HepG2 (cell line): ENCODE measurements around the gene EXOSC9. TPM values are rescaled to one million over a fixed set of nuclear protein-coding genes. Genes with fewer than 3 reads are reported as not detected.

Experiments
- ATAC-seq: fragments of 200-7000 bp; cut with Tn5 transposase; 3 replicates; pipeline ENCODE4 v1.9.1; 2020; ENCODE audit warnings: mild to moderate bottlenecking, moderate library complexity
- BruUV-seq: library from RNA; stranded (reverse); fragments of 400-500 nt; replicated peaks from 2 replicates; lab custom pipeline; 2021; lab: Mats Ljungman, UMichigan
- CTCF ChIA-PET: fragments of 300-600 bp; formaldehyde crosslinking; extraction: SDS; loops from one replicate; lab custom pipeline; 2021; ENCODE audit warnings: low total read pairs, inconsistent platforms, low intra/inter-chr PET ratio; lab: Yijun Ruan, JAX
- POLR2A ChIA-PET: fragments of 350-600 bp; sonication (Branson Sonifier 250); formaldehyde crosslinking; loops from one replicate; lab custom pipeline; 2020; ENCODE audit warnings: antibody characterized with exemption, inconsistent platforms; lab: Yijun Ruan, JAX
- DNase-seq: peaks from one replicate; pipeline ENCODE4 v3.0.0-alpha.2; 2015; ENCODE audit warnings: low spot score
- FAIRE-seq: peaks from 3 replicates; lab custom pipeline; 2011; peaks lifted over from hg19 to GRCh38; lab: Jason Lieb, UNC
- H2AFZ ChIP-seq: one replicate; pipeline ENCODE4 v1.6.1; 2011; ENCODE audit warnings: low read length, inconsistent platforms
- H3K27ac ChIP-seq: fragments of 300-600 bp; 3 replicates; pipeline ENCODE4 v1.8.0; 2011; ENCODE audit warnings: mixed run types, mild to moderate bottlenecking, mixed read lengths, low read length, inconsistent platforms; ENCODE audit not compliant: insufficient read depth; ENCODE audit errors: extremely low read length
- H3K27me3 ChIP-seq, 2 experiments: fragments of 200-600 bp in 1 of 2; 2 replicates in 1 of 2; 3 replicates in 1 of 2; pipeline versions ENCODE4 v1.6.0 to v1.8.0; 2011; ENCODE audit warnings: low read length in 2 of 2, mild to moderate bottlenecking in 2 of 2, moderate library complexity in 2 of 2, inconsistent platforms in 1 of 2; ENCODE audit not compliant: insufficient read depth in 2 of 2, control insufficient read depth in 1 of 2
- H3K36me3 ChIP-seq, 2 experiments: fragments of 200-600 bp in 1 of 2; replicated peaks in 1 of 2; 2 replicates in 1 of 2; 3 replicates in 1 of 2; pipeline versions ENCODE4 v1.5.1 to v1.8.0; 2011; ENCODE audit warnings: low read length in 2 of 2, inconsistent platforms in 1 of 2; ENCODE audit not compliant: insufficient read depth in 2 of 2, control insufficient read depth in 1 of 2
- H3K4me1 ChIP-seq: 2 replicates; pipeline ENCODE4 v1.5.1; 2012; ENCODE audit warnings: low read length, inconsistent platforms; ENCODE audit not compliant: insufficient read depth
- H3K4me2 ChIP-seq: 2 replicates; pipeline ENCODE4 v1.6.0; 2011; ENCODE audit warnings: low read depth, low read length, inconsistent platforms
- H3K4me3 ChIP-seq, 3 experiments: fragments of 200-600 bp in 1 of 3; sonication (generic), shearing (Covaris generic) in 1 of 3; replicated peaks in 1 of 3; 2 replicates each; pipeline ENCODE4 v1.5.1; 2011 to 2016; ENCODE audit warnings: low read length in 3 of 3, inconsistent platforms in 2 of 3, low read depth in 2 of 3, mild to moderate bottlenecking in 2 of 3, control low read depth in 1 of 3, mixed read lengths in 1 of 3; ENCODE audit not compliant: insufficient read depth in 1 of 3
- H3K79me2 ChIP-seq: one replicate; pipeline ENCODE4 v1.6.1; 2011; ENCODE audit warnings: low read length, inconsistent platforms; ENCODE audit not compliant: insufficient read depth
- H3K9ac ChIP-seq: 2 replicates; pipeline ENCODE4 v1.6.0; 2011; ENCODE audit warnings: mild to moderate bottlenecking, low read depth, low read length, inconsistent platforms; ENCODE audit not compliant: insufficient read depth
- H3K9me3 ChIP-seq: 2 replicates; pipeline ENCODE4 v1.5.1; 2012; ENCODE audit warnings: mild to moderate bottlenecking, low read length
- H4K20me1 ChIP-seq: 2 replicates; pipeline ENCODE4 v1.6.0; 2011; ENCODE audit warnings: inconsistent platforms, mild to moderate bottlenecking, low read length, moderate library complexity; ENCODE audit not compliant: insufficient read depth
- ARID5B ChIP-seq: IDR thresholded peaks from 2 replicates; pipeline ENCODE4 v1.4.0; 2020; ENCODE audit warnings: mild to moderate bottlenecking, missing genetic modification reagents
- ASH2L ChIP-seq: fragments of 300-600, 200-600 bp; sonication (generic); IDR thresholded peaks from 2 replicates; pipeline ENCODE4 v1.7.0; 2017; ENCODE audit warnings: low read depth, mild to moderate bottlenecking, moderate library complexity, mixed read lengths, low read length; ENCODE audit not compliant: insufficient read length
- EHMT2 ChIP-seq: fragments of 200-600 bp; sonication (generic); IDR thresholded peaks from 2 replicates; pipeline ENCODE4 v1.7.0; 2017; ENCODE audit warnings: antibody characterized with exemption, low read depth, low read length, borderline replicate concordance
- FLYWCH1 ChIP-seq: sonication (generic); formaldehyde crosslinking; IDR thresholded peaks from 2 replicates; pipeline ENCODE4 v1.8.1; 2023; ENCODE audit warnings: mild to moderate bottlenecking, missing genetic modification reagents
- FOXA3 ChIP-seq: IDR thresholded peaks from 2 replicates; pipeline ENCODE4 v1.6.1; 2016; ENCODE audit warnings: missing genetic modification reagents, missing compliant biosample characterization
- HNF4A ChIP-seq: sonication (generic); formaldehyde crosslinking; IDR thresholded peaks from 2 replicates; pipeline ENCODE4 v1.4.0; 2020; ENCODE audit warnings: missing genetic modification reagents
- SRF ChIP-seq: IDR thresholded peaks from 2 replicates; pipeline ENCODE4 v1.6.1; 2011; ENCODE audit warnings: mild to moderate bottlenecking, low read depth, low read length, moderate library complexity
- ZNF264 ChIP-seq: sonication (generic); formaldehyde crosslinking; IDR thresholded peaks from 2 replicates; pipeline ENCODE4 v1.4.0; 2020; ENCODE audit warnings: missing genetic modification reagents
- ZNF331 ChIP-seq: sonication (generic); formaldehyde crosslinking; IDR thresholded peaks from 2 replicates; pipeline ENCODE4 v1.4.0; 2020; ENCODE audit warnings: missing genetic modification reagents
- ZNF674 ChIP-seq: sonication (generic); formaldehyde crosslinking; IDR thresholded peaks from 2 replicates; pipeline ENCODE4 v1.5.0; 2020; ENCODE audit warnings: low read depth, mild to moderate bottlenecking, missing genetic modification reagents
- WGBS: methylation state at CpG from one replicate; pipeline ENCODE4 v1.1.6; 2017; ENCODE audit warnings: low lambda C conversion rate; 5-methylcytosine and 5-hydroxymethylcytosine counted together
- in situ Hi-C: cut with HindIII; loops from 2 replicates; pipeline ENCODE4 v1.10.0; 2017; ENCODE audit warnings: low pct_unique_long_range_greater_than_20kb; ENCODE audit not compliant: extremely low pct_ligation_motif_present
- intact Hi-C: fragments of 100-400 bp; cut with micrococcal nuclease; formaldehyde crosslinking; loops from one replicate; pipeline ENCODE4 v1.10.0; 2022; ENCODE audit not compliant: unreplicated experiment
- polyA plus RNA-seq, 8 experiments: library from polyadenylated mRNA; depleted of rRNA in 3 of 8; stranded (reverse) in 7 of 8; unstranded in 1 of 8; fragments of >200 nt; fragmentation: Illumina TruSeq in 4 of 8; extraction: Trizol in 4 of 8; gene quantifications; 2 replicates each; pipeline versions ENCODE4 v1.2.1 to v1.2.3, GENCODE V29; 2011 to 2016; ENCODE audit warnings: low read depth in 4 of 8, missing spikeins in 1 of 8, mixed read lengths in 1 of 8; ENCODE audit not compliant: insufficient read depth in 1 of 8
- total RNA-seq, 5 experiments: library from RNA; depleted of rRNA; stranded (reverse); fragments of >200 nt; fragmentation: Illumina TruSeq; extraction: Trizol; gene quantifications; 2 replicates each; pipeline ENCODE4 v1.2.3, GENCODE V29; 2016; ENCODE audit warnings: low read depth in 1 of 5
- TF ChIP-seq, protein P1 (sequence below): sonication (generic); formaldehyde crosslinking; IDR thresholded peaks from 2 replicates; pipeline ENCODE4 v1.4.0; 2020; ENCODE audit warnings: missing genetic modification reagents, borderline replicate concordance

Gene EXOSC9
- total and polyA plus RNA-seq, 2 of the 13 experiments (the other 11 are each of a cell fraction or from before 2014, with no cell fraction given): 26.0 to 48.0 TPM

DNA sequence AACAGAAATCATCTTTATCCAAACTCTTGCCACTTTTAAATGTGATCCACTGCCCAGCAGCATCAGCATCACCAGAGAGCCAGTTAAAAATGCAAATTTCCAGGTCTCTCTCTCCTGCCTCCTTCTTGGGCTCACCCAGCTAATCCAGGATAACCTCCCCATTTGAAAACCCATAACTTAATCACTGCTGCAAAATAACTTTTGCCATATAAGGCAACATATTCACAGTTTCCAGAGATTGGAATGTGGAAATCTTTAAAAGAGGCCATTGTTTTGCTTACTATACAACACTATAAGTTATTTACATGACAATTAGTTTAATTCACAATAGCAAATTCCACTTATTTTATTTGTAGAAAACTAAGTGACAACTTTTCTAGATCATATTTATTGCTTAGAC, 4.8 kb upstream of the EXOSC9 start:
- in situ Hi-C loops: no loop called here
- peaks cover 1% of the 10 kb centered on the region for H3K79me2 ChIP-seq
- no TSS peak for BruUV-seq
- H4K20me1 ChIP-seq: no peaks in the 10 kb centered on the region
- no peaks in the 10 kb centered on the region for H3K36me3 ChIP-seq
- peaks cover 61% of the 10 kb centered on the region for H3K4me1 ChIP-seq
- POLR2A ChIA-PET: no interaction called here
- no peak overlapping the region for H3K4me2 ChIP-seq
- H3K27ac ChIP-seq: no peak overlapping the region
- H3K9ac ChIP-seq: no peak overlapping the region
- intact Hi-C loops: no loop called here
- ATAC-seq: no peak
- DNase-seq: no peak
- no peak overlapping the region for H2AFZ ChIP-seq
- no peaks in the 10 kb centered on the region for H3K9me3 ChIP-seq
- FAIRE-seq: no peak
- no peak overlapping the region for H3K4me3 ChIP-seq
- no peaks in the 10 kb centered on the region; a peak in 1 of 5 replicates for H3K27me3 ChIP-seq
- TF ChIP-seq SRF (peak; percentile 60; the same call in 1 of the 2 replicates), FLYWCH1 (CRISPR knock-in tag) (no peak)
- CTCF ChIA-PET: no interaction called here

DNA sequence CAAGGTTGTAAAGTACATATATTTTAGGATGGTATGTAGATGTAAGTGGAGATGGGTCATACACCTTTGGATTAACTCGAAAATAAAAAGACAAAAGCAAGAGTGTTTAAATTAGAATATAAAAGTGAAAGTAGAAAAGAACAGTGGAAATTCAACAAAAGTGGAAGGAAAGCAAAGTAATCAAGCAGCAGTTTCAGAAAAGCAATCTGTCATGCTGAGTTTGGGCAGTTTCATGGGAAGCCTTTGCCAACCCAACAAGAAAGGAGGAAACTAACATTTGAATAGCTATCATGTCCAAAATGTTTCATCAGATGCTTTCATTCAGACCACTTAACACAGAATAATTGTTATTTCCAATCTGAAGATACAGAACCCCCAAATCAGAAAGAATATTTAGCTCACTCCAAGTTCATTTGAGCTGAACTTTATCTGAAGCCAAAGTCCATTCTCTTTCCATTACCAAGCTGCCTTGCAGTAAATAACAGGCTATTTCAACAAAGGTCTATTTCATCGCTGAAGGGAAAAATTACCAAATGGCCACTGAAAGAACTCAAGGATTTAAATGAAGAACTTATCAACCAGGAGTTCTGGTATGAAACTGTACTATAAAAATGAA, 1.8 kb upstream of the EXOSC9 start:
- intact Hi-C loops (no loop called here), in situ Hi-C loops (no loop called here)
- 46% methylated on average over 2 of the region's 2 CpGs for WGBS
- DNase-seq (peak; percentile 74), FAIRE-seq (no peak), ATAC-seq (0 out of 3 replicates have a peak, but pooled peaks have one; percentile 5)
- H3K4me3 ChIP-seq: peak overlapping the region in 1 of 3 experiments; percentile 86; a peak in 1 of 6 replicates
- no peaks in the 10 kb centered on the region for H3K9me3 ChIP-seq
- peak overlapping the region; percentile 93 for H3K27ac ChIP-seq
- BruUV-seq: no TSS peak
- no peaks in the 10 kb centered on the region for H4K20me1 ChIP-seq
- peaks cover 1 to 2% of the 10 kb centered on the region in 2 experiments; a peak in 4 of 5 replicates for H3K36me3 ChIP-seq
- peak overlapping the region; percentile 97 for H3K4me2 ChIP-seq
- H2AFZ ChIP-seq: peak overlapping the region; percentile 77
- peak overlapping the region; percentile 52 for H3K9ac ChIP-seq
- CTCF ChIA-PET: no interaction called here
- H3K27me3 ChIP-seq: no peaks in the 10 kb centered on the region; a peak in 1 of 5 replicates
- H3K4me1 ChIP-seq: peaks cover 65% of the 10 kb centered on the region
- POLR2A ChIA-PET: interaction anchor here (0.9 to 2.6 kb wide), 3 partner anchors 11 to 103 kb away, joined by 3 to 12 read pairs (median 3); partner anchors contain the start of genes ANXA5 and BBS7
- H3K79me2 ChIP-seq: peaks cover 19% of the 10 kb centered on the region
- no peak for TF ChIP-seq ZNF674 (CRISPR knock-in tag)
- TF ChIP-seq ZNF264 (CRISPR knock-in tag): 0 out of 2 replicates have a peak, but pooled peaks have one; percentile 49
- peak; percentile 78 for TF ChIP-seq ASH2L
- TF ChIP-seq, protein P1, sequence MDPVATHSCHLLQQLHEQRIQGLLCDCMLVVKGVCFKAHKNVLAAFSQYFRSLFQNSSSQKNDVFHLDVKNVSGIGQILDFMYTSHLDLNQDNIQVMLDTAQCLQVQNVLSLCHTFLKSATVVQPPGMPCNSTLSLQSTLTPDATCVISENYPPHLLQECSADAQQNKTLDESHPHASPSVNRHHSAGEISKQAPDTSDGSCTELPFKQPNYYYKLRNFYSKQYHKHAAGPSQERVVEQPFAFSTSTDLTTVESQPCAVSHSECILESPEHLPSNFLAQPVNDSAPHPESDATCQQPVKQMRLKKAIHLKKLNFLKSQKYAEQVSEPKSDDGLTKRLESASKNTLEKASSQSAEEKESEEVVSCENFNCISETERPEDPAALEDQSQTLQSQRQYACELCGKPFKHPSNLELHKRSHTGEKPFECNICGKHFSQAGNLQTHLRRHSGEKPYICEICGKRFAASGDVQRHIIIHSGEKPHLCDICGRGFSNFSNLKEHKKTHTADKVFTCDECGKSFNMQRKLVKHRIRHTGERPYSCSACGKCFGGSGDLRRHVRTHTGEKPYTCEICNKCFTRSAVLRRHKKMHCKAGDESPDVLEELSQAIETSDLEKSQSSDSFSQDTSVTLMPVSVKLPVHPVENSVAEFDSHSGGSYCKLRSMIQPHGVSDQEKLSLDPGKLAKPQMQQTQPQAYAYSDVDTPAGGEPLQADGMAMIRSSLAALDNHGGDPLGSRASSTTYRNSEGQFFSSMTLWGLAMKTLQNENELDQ (CRISPR knock-in tag): no peak
- TF ChIP-seq ZNF331 (CRISPR knock-in tag): 0 out of 2 replicates have a peak, but pooled peaks have one; percentile 16
- peak; percentile 90 for TF ChIP-seq HNF4A (CRISPR knock-in tag)
- 0 out of 2 replicates have a peak, but pooled peaks have one; percentile 49 for TF ChIP-seq FOXA3 (CRISPR knock-in tag)
- peak; percentile 82 for TF ChIP-seq EHMT2
- TF ChIP-seq ARID5B: peak; percentile 52; the same call in 1 of the 2 replicates
